ENCODE data around the gene TARP. TPM values are rescaled to one million over a fixed set of nuclear protein-coding genes. Genes with fewer than 3 reads are reported as not detected.

Gene TARP

GRCh38 chr7:38215115-38215514, 58.3 kb downstream of the TARP start:
- Histone ChIP-seq H3K36me3 (replicated peaks in 1 of 2) (peaks cover 0 to 31% of the 10 kb centered on the region in 2 donors), H3K4me3 (no peak overlapping the region), H3K9me3 (replicated peaks in 1 of 3) (no peaks in the 10 kb centered on the region), H3K4me1 (replicated peaks in 1 of 2) (peaks cover 6 to 15% of the 10 kb centered on the region in 2 donors), H3K27me3 (no peaks in the 10 kb centered on the region), H3K27ac (peak overlapping the region in 1 of 5 donors; percentile 35)
- WGBS, 4 donors = 57 to 94% (median 78%) methylated on average over 1 of the region's 1 CpG
- intact Hi-C loops (cut with DNase I) = loop anchor here in 1 of 2 donors (5.0 kb wide), 1 partner anchor 102 kb away; no protein-coding TSS in a partner anchor
- TF ChIP-seq POLR2A (IDR thresholded peaks at IDR 0.05) (no peak), CTCF (IDR thresholded peaks at IDR 0.05) (no peak)
- no peak for DNase-seq

GRCh38 chr7:38211940-38212339, 61.5 kb downstream of the TARP start:
- 59 to 70% (median 68%) methylated on average over 3 of the region's 3 CpGs for WGBS, 4 donors

GRCh38 chr7:38211486-38211885, 62.0 kb downstream of the TARP start:
- Histone ChIP-seq H3K36me3 (replicated peaks in 1 of 2) (no peaks in the 10 kb centered on the region), H3K27me3 (no peaks in the 10 kb centered on the region), H3K4me3 (no peak overlapping the region), H3K27ac (no peak overlapping the region), H3K9me3 (replicated peaks in 1 of 3) (no peaks in the 10 kb centered on the region), H3K4me1 (replicated peaks in 1 of 2) (peaks cover 6 to 15% of the 10 kb centered on the region in 2 donors)
- WGBS, 4 donors = 92 to 100% (median 98%) methylated on average over 1 of the region's 1 CpG
- DNase-seq = no peak
- TF ChIP-seq CTCF (IDR thresholded peaks at IDR 0.05) (no peak), POLR2A (IDR thresholded peaks at IDR 0.05) (no peak)
- intact Hi-C loops (cut with DNase I) = no loop called here

More at GRCh38 chr7:38211940-38212339, 61.5 kb downstream of the TARP start:
- H3K4me3 ChIP-seq = no peak overlapping the region
- no peaks in the 10 kb centered on the region for H3K9me3 ChIP-seq (replicated peaks in 1 of 3)
- DNase-seq = no peak
- intact Hi-C loops (cut with DNase I) = no loop called here
- H3K4me1 ChIP-seq (replicated peaks in 1 of 2) = peaks cover 6 to 15% of the 10 kb centered on the region in 2 donors
- no peaks in the 10 kb centered on the region for H3K36me3 ChIP-seq (replicated peaks in 1 of 2)
- H3K27ac ChIP-seq = no peak overlapping the region
- TF ChIP-seq CTCF (IDR thresholded peaks at IDR 0.05) (no peak), POLR2A (IDR thresholded peaks at IDR 0.05) (no peak)
- no peaks in the 10 kb centered on the region for H3K27me3 ChIP-seq

Small RNA genes lying within 50 kb of the gene (small RNA-seq; reads per million reads assigned to genes)
- 0 reads per million in 2 donors for gene TRGJ1
- 0 reads per million in 2 donors for gene TRGJ2
- gene TRGJP = 0 reads per million in 2 donors
- 0 reads per million in 2 donors for gene TRGJP1
- 0 reads per million in 2 donors for gene TRGJP2
- gene TRGVA = 0 reads per million in 2 donors

Other genes with a start within 250 kb of the TARP start
- 10 to 100 TPM; 14.6 to 61.6 (median 28.5) TPM for gene STARD3NL, start 95.4 kb downstream of the TARP start, total RNA-seq
- gene STARD3NL, start 95.4 kb downstream of the TARP start, polyA plus RNA-seq = 10 to 100 TPM; 13.9 to 30.4 (median 17.6) TPM